Islet of Langerhans (tissue), 1 donor: ENCODE results near the gene SLC37A4.
"Not testable (repeated sequence)": the region's sequence is repeated elsewhere in the genome, so short reads cannot be mapped to it uniquely, and the experiment has no call there.

Experiments used
- FAIRE-seq: peaks from one replicate; lab custom pipeline; 2011; peaks lifted over from hg19 to GRCh38; lab: Jason Lieb, UNC

SLC37A4 gene

GRCh38 chr11:119041821-119042514 is 11.3 kb upstream of the SLC37A4 start:
- no peak for FAIRE-seq

- FAIRE-seq = not testable (repeated sequence)
Measured at GRCh38 chr11:119039471-119039870, 8.8 kb upstream of the SLC37A4 start.

GRCh38 chr11:119038884-119039283 is 8.2 kb upstream of the SLC37A4 start:
- no peak for FAIRE-seq

- FAIRE-seq = no peak
Measured at GRCh38 chr11:119034813-119035212, 4.1 kb upstream of the SLC37A4 start.

GRCh38 chr11:119033421-119033820 is 2.7 kb upstream of the SLC37A4 start:
- FAIRE-seq = not testable (repeated sequence)

- FAIRE-seq = no peak
Measured at GRCh38 chr11:119031912-119032280, 1.2 kb upstream of the SLC37A4 start.

- FAIRE-seq = no peak
Measured at GRCh38 chr11:119030029-119030328, 698 bp downstream of the SLC37A4 start.

GRCh38 chr11:119029340-119030028 is 1.2 kb downstream of the SLC37A4 start:
- no peak for FAIRE-seq

- FAIRE-seq = no peak
Measured at GRCh38 chr11:119029069-119029339, 1.7 kb downstream of the SLC37A4 start.

GRCh38 chr11:119028346-119029068 is 2.2 kb downstream of the SLC37A4 start:
- FAIRE-seq = no peak

GRCh38 chr11:119027561-119028345 is 2.9 kb downstream of the SLC37A4 start:
- no peak for FAIRE-seq

GRCh38 chr11:119026970-119027369 is 3.7 kb downstream of the SLC37A4 start:
- FAIRE-seq = no peak

GRCh38 chr11:119025978-119026766 is 4.5 kb downstream of the SLC37A4 start:
- FAIRE-seq = no peak

GRCh38 chr11:119025541-119025940 is 5.1 kb downstream of the SLC37A4 start:
- no peak for FAIRE-seq

GRCh38 chr11:119025099-119025473 is 5.6 kb downstream of the SLC37A4 start:
- FAIRE-seq = no peak

GRCh38 chr11:119024430-119025098 is 6.1 kb downstream of the SLC37A4 start:
- FAIRE-seq = no peak

- FAIRE-seq = no peak
Measured at GRCh38 chr11:119023741-119024140, 6.9 kb downstream of the SLC37A4 start.

- no peak for FAIRE-seq
Measured at GRCh38 chr11:119021631-119022030, 9.0 kb downstream of the SLC37A4 start.

- no peak for FAIRE-seq
Measured at GRCh38 chr11:119019996-119020395, 10.7 kb downstream of the SLC37A4 start.

- peak; percentile 17 for FAIRE-seq
Measured at GRCh38 chr11:119018074-119018938, 12.4 kb downstream of the SLC37A4 start, which contains the start of the genes RPS25 and TRAPPC4. RPS25 (minus strand) TSS chr11:119018343; CDS start chr11:119018284, 59 bp downstream. TRAPPC4 (plus strand) TSS chr11:119018766; CDS start chr11:119018796, 30 bp downstream.
